NAMALWA (cell line): ENCODE data around the gene ENAM.
"Not testable (repeated sequence)": the region's sequence is repeated elsewhere in the genome, so short reads cannot be mapped to it uniquely, and the experiment has no call there.

Source experiments
- DNase-seq: peaks from one replicate; pipeline ENCODE4 v3.0.0-alpha.2; 2015; ENCODE audit warnings: low spot score

ENAM gene

DNA sequence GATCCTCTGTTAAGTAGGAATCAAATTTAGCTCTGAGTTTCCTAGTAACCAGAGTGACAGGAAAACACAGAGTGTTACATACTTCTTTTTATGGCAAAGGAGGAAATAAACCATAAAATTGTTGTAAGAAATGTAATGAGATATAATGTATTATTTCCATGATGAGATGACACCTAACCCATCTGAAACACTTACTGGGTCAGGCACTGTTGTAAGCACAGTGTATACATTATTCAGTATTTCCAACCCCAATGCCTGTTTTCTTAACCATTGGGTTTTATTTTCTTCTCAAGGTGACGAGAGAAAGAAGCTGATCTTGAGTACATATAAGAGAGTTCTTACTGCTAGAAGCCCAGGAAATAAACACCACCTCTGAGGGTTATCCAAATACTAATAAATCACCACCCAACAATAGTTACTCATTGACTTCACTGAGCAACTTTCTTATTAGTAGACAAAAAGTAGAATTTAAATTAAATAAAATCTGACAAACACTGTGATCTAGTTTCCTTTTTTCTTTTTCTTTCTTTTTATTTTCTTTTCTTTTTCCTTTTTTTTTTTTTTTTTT is 4.2 kb upstream of the ENAM start:
- no peak for DNase-seq

DNA sequence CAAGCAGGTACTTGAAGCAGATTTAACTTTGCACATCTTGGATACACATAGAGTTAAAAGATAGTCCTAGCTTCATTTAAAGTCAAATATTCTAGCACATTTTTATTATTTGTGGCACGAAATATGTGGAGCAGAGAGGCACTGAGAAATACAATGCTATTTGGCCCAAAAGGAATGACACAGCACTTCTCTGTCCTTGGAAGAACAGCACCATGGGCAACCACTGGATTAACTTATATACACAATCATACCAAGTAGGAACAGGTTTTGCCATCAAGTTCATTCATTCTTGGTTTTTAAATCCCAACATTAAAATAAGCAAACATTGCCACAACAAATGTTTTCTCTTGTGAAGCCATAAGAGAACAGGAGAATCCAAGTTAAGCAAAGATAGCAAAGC is 924 bp upstream of the ENAM start:
- no peak for DNase-seq

DNA sequence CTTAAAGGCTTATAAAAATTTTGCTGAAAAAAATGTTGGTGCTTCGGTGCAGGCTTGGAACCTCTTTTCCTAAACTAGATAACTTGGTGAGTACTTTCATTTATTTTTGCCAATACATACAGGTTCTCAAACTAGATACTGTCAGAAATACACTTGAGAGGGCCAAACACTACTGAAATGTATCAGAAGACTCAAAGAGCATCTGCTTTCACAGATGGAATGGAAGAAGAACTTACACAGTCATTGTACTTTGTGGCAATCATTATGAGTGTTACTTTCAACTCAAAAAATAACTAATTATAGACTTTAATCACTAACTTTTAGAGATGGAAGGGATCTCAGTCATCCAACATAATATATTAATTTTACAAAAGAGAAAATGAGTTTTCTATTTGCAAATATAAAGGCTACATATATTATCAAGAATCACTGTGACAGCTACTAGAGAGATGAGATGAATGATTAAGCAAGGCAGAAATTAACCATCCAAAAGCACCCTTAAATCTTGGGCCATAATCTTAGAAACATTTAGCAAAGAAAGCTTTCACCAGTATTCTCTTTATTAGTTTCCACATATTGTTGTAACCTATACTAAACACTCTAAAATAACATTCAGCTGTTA is 1.0 kb downstream of the ENAM start:
- DNase-seq = no peak

DNA sequence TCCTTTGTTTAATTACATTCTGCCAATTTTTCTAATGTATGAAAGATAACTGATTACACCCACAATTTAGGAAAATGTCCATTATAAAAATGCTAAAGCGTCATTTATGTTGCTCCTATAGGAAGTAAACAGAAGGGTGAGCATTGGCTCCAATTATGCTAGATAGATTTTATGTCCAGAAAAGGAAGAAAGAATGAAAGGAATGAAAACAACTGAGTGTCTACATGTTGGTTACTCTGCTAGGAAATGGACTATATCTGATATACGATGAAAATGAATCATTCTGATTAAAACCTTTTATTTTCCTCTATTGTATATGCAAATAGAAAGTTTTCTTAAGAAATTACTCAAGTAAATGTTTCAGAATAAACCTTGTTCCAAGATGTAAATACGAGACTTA is 1.6 kb downstream of the ENAM start:
- DNase-seq = no peak

DNA sequence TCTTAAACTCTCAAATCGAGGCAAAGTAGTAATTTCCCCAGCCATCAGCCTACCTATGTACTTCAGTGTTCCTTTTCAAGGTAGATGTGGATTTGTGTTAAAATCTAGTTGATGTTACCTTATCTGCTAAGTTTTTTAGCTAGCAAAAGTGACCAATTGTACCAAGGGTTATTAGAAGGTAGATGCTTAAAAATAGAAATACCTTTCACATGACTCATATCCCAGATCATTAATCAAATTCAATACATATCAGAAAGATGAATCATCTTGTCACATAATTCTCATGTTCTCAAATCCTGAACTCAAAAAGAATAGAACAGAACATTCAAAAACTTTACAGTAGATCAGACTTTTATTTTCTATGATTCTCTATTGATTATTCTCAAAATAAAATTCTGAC is 3.5 kb downstream of the ENAM start:
- no peak for DNase-seq

DNA sequence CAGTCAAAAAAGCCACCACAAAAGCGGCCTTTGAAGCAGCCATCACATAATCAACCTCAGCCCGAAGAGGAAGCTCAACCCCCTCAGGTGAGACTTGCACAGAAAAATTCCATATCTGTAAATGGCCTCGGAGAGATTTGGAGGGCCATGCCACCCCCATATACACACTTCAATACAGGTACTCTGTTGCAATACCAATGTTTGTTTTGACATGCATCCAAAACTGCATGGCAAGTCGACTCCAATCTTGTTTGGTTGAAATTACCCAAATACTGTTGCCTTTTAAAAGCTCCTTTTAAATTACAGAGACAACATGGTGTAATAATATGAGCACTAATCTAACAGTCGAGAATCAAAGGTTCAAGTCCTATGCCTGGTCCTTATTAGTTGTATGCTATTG is 5.9 kb downstream of the ENAM start:
- DNase-seq = no peak

DNA sequence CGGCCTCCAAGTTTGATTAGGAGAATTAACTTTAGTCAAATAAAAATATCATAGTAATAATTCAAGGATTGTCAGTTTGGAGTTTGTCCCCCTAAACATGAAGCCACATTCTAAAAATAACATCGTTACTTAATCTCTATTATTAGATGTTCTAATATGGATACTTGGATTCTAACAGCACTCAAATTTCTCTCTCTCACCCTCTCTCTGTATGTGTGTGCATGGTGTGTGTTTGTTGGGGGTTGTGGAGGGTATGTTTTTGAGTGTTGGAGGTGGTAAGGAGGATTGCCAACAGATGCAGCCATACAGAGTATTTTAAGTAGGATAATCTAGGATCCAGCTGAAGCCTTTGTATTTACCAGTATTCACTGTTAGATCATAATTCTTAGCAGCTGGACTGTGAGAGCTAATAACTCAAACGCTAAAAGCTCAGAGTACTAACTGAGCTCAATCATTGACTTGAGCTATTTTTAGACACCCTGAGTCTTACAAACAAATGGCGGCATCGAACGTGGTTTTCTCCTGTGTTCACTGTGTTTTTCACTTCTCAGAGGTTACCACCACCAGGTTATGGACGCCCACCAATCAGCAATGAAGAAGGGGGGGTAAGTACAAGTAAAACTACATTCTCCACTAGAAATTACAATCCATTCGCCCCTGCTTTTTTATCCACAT is 8.8 kb downstream of the ENAM start:
- no peak for DNase-seq

DNA sequence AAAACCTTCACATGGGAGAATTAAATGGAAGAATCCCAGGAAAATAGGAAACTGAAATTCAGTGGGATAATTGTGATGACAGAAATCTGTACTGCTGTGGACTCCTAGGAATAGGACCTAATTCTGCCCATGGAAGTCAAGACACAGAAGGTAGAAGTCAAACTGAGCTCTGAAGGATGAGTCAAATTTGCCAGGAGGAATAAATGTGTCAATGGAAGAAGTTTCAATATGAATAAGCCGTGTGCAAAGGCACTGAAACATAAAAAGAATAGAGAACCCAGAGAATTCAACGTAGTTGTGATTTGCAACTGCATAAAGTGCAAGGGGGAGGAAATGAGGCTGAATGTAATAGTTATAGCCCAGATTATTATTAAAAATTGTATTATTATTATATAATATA is 11.6 kb downstream of the ENAM start:
- DNase-seq = no peak

DNA sequence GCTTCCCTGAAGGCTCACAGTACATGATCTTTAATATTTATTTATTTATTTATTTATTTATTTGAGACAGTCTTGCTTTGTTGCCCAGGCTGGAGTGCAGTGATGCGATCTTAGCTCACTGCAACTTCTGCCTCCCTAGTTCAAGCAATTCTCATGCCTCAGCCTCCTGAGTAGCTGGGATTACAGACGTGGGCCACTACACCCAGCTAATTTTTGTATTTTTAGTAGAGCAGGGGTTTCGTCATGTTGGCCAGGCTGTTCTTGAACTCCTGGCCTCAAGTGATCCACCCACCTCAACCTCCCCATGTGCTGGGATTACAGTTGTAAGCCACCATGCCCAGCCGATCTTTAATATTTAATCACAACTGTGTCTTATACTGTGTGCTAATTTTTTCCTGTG is 22.2 kb downstream of the ENAM start:
- peak; percentile 57 for DNase-seq

DNA sequence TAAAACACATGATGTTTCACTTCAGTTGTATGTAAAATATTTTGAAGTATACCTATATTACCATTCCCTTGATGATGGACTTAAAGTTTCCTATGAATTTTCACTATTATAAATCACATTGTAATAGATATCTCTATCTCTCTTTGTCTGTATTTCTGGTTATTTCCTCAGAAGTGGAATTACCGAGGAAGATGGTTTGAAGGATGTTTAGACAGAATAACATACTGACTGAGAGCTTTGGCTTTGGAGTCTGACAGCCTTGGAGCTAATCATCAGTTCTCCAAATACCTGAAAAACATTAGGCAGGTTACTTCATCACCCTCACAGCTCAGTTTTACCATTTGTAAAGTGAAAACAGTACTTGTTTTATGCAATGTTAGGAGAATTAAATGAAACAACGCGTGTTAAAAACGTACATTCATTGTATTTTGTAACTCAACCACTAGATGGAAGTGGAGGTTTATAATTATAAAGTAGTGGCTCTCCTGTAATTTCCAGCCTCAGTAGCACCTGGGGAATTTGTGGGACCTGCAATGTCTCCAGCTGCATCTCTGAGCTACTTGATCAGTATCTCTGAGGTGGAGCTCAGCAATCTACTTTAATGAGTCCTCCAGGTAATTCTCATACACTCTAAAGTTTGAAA is 23.4 kb downstream of the ENAM start:
- peak; percentile 70 for DNase-seq

DNA sequence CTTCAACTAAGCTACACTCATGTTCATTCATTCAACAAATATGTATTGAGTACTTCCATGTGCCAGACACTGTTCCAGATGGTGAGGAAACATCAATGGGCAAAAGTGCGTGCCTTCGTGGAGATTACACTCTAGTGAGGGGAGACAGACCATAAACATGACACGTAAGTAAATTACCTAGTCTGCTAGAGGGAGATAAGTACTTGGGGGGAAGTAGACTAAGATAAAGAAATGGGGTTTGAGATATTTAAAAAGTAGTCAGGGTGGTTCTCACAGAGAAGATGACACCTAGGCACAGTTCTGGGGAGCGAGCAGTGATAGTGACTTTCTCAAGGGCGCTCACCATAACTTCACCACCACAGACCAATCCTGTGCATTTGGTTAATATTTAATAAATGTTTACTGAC is 26.1 kb downstream of the ENAM start:
- DNase-seq = no peak

DNA sequence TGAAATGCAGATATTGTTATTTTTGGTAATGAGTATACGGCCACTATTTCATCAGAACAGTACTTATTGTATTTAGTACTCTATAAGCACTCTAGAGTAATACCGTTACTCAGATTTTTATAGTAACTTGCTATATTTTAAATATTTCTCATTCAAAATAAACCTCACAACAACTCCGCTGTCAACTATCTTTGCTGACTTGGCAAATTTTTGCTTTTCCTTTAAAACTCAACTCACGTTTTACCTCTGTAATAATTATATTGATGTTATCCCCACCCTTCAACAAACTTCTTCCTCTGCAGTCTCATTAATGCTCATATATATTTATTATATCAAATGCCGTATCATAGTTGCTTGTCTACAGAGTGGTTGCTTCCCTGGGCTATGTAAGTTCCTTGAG is 28.8 kb downstream of the ENAM start:
- DNase-seq = no peak

DNA sequence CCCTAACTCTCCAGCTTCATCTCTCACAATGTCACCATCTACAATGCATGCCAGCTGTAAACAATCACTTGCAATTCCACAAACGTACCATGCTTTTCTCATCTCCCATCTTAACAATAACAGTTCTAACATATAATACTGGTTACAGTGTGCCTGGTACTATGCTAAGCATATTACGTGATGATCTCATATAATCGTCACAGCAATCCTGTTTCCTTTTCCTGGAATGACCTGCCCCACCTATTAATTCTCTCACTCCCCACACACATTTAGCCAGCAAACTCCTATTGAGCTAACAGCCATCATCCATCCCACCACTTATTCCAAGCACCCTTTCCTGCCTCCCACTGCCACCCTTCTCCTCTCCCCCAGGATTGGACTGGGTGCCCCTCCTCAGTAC is 29.9 kb downstream of the ENAM start:
- no peak for DNase-seq

DNA sequence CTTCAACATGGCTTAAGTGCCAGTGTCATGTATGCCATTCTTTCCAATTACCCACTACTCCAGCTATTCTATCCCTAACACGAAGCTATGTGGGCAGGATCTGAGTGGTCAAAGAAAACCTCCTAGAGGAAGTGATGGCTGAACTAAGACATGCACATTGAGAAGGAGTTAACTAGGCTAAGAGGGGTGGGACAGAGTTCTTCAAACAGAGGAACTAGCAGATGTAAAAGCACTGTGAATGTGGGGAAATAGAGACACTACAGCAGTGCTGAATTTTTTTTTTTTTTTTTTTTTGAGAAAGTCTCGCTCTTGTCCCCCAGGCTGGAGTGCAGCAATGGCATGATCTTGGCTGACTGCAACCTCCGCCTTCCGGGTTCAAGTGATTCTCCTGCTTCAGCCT is 31.6 kb downstream of the ENAM start:
- DNase-seq = no peak

DNA sequence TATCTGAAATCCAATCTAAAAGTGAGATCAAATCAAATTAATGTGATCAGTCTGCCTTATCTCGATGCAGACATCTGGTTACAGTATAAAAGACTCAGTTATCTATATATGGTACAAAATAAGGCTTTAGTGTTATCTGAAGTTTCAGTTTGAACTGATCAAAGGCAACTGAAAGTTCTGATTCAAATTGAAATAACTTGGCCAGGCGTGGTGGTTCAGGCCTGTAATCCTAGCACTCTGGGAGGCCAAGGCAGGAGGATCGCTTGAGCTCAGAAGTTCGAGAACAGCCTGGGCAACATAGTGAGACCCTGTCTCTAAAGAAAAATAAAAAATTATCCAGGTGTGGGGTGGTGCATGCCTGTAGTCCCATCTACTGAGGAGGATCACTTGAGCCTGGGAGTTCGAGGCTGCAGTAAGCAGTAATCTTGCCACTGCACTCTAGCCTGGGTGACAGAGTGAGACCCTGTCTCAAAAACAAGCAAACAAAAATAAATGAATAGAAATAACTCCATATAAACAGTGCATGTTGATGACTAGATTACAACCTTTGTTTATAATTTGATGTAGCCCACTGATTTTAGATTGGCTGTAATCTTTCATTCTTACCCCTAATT is 32.9 kb downstream of the ENAM start:
- not testable (repeated sequence) for DNase-seq

DNA sequence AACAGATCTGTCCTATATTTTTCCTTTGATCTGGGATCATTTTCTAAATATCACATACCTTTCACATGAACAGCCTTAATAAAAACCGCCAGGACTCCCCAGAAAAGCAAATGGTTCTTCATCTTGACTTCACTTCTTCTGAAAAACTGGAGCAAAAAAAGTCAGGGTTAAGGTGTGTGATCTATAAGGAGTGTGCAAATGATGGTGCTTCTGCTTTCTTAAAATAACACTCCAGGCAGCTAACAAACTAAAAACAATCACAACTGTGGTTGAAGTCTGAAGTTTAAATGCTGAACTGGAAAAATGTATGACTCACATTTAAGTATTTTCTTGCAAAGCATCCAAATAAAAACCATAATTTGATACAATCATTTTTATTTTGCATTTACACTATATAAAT is 37.8 kb downstream of the ENAM start, which contains the start of gene JCHAIN:
Gene JCHAIN (minus strand): TSS at position 140 of the 400 bp plus-strand sequence. CDS start 18 bp downstream, at position 122.
- peak; percentile 66 for DNase-seq

DNA sequence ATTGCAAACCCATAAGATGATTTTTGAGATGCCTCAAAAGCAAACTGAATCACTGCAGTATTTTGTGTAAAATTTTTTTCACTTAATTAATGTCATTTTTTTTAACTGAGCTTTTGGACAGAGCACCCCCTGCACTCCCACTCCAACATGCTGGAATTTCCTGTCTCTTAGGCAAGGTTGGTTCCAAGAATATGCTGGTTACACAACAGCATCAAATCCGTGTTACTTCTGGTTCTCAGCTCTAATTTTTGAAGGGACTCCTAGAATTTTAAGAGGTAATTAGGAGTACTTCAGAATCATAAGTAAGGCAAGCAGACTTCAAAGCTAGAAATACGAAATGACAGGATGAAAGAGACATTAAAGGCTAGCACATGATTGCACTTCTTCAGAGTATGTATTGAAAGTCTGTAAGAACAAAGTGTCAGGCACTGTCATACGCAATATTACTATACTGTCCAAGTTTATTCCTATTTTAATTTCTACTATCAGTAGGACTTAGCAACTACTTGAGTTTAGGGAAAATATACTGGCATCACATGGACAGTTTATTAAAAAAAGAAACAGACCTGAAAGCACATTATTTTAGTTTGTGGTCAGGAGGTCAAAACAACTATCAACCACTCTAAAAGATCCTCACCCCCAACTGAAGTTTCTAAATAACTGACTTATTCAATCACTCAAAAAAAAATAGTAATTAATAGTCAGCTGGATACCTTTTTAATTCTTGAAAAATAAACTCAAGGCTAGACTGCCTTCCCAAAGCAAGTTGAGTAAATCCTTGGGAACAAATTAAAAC is 39.4 kb downstream of the ENAM start:
- peak; percentile 68 for DNase-seq

DNA sequence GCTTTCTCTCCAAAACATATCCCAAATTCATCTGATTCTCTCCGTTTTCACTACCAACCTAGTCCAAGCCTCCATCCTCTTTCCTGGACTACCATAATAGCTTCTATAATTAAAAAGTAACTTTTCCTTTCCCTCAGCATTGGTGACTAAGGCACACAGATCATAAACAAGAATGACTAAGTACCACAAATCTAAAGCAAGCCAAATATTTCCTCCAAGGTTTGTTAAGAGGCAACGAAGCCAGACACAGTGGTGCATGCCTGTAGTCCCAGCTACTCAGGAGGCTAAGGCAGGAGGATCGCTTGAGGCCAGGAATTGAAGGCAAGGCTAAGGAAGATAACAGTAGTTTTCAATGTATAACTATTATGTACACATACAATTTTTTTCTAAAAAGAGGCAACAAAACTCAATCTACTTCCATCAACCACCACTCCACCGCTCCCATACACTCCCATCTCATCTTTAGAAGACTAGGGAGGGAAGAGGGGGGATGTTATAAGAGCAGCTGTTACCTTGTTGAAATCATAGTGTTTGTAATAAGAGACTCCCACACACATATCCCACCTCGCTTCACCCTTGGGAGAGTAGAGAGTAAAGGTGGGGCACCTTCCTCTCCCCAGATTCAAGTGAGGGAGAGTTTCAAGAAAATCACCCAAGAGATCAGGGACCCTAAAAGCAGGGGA is 41.9 kb downstream of the ENAM start:
- DNase-seq = no peak

DNA sequence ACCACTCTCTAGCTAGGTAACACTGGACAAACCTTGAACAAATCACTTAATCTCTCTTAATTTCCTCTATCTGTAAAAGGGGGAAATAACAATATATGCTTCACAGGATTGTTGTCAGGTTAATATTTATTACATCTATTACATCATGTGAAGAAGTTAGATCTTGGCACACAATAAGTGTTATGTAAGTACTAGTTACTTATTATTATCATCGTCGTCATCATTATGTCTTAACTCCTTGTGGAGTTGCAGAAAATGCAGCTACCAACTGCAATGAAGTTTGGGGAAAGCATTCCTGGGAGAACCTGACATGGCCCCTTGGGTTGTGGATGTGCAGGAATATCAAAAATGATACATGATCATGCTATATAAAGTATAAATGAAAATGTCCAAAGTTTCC is 42.5 kb downstream of the ENAM start:
- DNase-seq = no peak

DNA sequence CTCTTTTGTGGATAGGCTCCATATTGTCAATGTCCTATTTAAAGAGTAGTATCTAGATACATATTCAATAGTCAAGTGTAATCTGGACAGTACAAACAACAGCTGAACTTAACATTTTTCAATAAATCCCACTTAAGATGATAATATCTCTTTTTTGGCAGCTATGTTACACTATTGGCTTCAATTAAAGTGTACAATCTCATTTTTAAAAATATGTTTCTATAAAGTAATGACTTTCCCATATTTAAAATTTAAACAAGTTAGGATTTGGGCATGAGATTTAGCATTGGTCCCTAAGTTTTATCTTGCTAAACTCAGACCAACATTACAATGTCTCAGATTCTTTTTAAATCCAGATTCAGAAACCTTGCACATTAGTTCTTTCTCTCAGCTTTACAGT is 45.6 kb downstream of the ENAM start:
- no peak for DNase-seq

DNA sequence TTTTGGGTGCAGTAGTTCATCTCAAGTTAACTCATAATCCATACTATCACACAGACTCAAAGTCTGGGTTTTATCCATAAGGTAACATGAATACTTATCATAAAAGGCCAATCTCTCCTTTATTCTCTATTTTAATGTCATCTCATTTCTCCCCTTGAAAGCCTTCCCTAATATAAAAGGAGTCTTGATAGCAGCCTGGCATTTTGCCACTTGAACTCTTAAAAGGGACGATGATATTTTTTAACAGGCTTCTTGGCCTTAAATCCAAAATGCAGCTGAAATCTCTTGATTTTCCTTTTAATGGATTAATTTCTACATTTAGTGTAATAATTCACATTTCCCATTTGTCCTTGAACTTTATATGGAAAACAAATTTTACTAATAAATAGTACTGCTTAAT is 46.2 kb downstream of the ENAM start:
- no peak for DNase-seq
